ENCODE measurements around the gene LRP1B.

DNA sequence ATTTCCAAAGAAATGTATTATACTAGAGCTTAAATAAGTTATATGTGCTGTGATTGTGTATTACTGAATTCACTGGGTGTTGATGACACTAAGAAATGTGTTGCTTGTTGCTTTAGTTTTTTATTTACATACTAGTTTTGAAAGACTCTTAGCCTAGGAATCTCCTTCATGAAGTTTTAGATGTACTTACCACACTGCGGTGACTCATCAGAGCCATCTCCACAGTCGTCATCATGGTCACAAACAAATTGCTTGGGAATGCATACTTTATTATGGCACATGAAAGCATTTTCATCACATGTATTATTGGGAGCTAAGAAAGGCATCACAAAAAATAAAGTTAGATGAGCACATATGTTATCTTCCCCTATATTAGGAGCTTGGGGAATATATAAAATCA, 1624.2 kb downstream of the LRP1B start:
- no peak for TF ChIP-seq POLR2AphosphoS2 (conservative IDR thresholded peaks at IDR 0.05; ENCODE audit: low read length)
- TF ChIP-seq CTCF (IDR thresholded peaks at IDR 0.05): no peak
- TF ChIP-seq POLR2A (IDR thresholded peaks at IDR 0.05; ENCODE audit: low read length): no peak
- TF ChIP-seq KDM1A (IDR thresholded peaks at IDR 0.05; ENCODE audit: low read depth): no peak
- TF ChIP-seq SMC3 (IDR thresholded peaks at IDR 0.05): no peak
- TF ChIP-seq, protein P1, sequence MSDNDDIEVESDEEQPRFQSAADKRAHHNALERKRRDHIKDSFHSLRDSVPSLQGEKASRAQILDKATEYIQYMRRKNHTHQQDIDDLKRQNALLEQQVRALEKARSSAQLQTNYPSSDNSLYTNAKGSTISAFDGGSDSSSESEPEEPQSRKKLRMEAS (IDR thresholded peaks at IDR 0.05): no peak
- no peak for TF ChIP-seq CBX2 (IDR thresholded peaks at IDR 0.05; ENCODE audit: borderline replicate concordance, low read depth)
- TF ChIP-seq RAD21 (conservative IDR thresholded peaks at IDR 0.05 in 1 of 2, IDR thresholded peaks at IDR 0.05 in 1 of 2): no peak
- TF ChIP-seq BHLHE40 (IDR thresholded peaks at IDR 0.05; ENCODE audit: low read depth, low read length): no peak
- no peak for TF ChIP-seq RCOR1 (IDR thresholded peaks at IDR 0.05; ENCODE audit: low read depth, low read length)
- TF ChIP-seq JUNB (IDR thresholded peaks at IDR 0.05): no peak
- no peak for TF ChIP-seq RNF2 (IDR thresholded peaks at IDR 0.05; ENCODE audit: borderline replicate concordance, low read depth)

Measured in A549 (cell line).